ENCODE results near the gene ARHGAP30. TPM values are rescaled to one million over a fixed set of nuclear protein-coding genes. Genes with fewer than 3 reads are reported as not detected.

The ARHGAP30 gene
- total and polyA plus RNA-seq, 12 donors, result 1.2 to 16.4 (median 1.9) TPM

GRCh38 chr1:161085165-161085564, 15.5 kb upstream of the ARHGAP30 start:
- WGBS, 2 donors, result 52 to 70% methylated on average over 2 of the region's 2 CpGs
- H3K36me3 ChIP-seq, result no peaks in the 10 kb centered on the region
- peaks cover 0 to 3% (median 0%) of the 10 kb centered on the region in 7 donors for H3K27me3 ChIP-seq
- intact Hi-C loops (cut with DNase I), result no loop called here
- no peak for DNase-seq
- no peak overlapping the region for H3K27ac ChIP-seq
- no peak for TF ChIP-seq CTCF (IDR thresholded peaks at IDR 0.05)
- no peak for ATAC-seq
- H3K9me3 ChIP-seq, result no peaks in the 10 kb centered on the region
- peaks cover 0 to 22% (median 0%) of the 10 kb centered on the region in 9 donors for H3K4me1 ChIP-seq
- no peak overlapping the region for H3K4me3 ChIP-seq

GRCh38 chr1:161084597-161084988, 14.9 kb upstream of the ARHGAP30 start:
- 93 to 100% methylated on average over 1 of the region's 1 CpG for WGBS, 2 donors
- no peak overlapping the region for H3K27ac ChIP-seq
- peaks cover 0 to 22% (median 0%) of the 10 kb centered on the region in 9 donors for H3K4me1 ChIP-seq
- no peak for ATAC-seq
- no peak for DNase-seq
- intact Hi-C loops (cut with DNase I), result no loop called here
- no peaks in the 10 kb centered on the region for H3K9me3 ChIP-seq
- peaks cover 0 to 9% (median 2%) of the 10 kb centered on the region in 7 donors for H3K27me3 ChIP-seq
- no peaks in the 10 kb centered on the region for H3K36me3 ChIP-seq
- TF ChIP-seq CTCF (IDR thresholded peaks at IDR 0.05), result no peak
- no peak overlapping the region for H3K4me3 ChIP-seq

- H3K27ac ChIP-seq, result peak overlapping the region in 1 of 10 donors; percentile 65
- no peak overlapping the region for H3K4me3 ChIP-seq
- ATAC-seq (no peak), DNase-seq (no peak)
- H3K4me1 ChIP-seq, result peaks cover 0 to 22% (median 0%) of the 10 kb centered on the region in 9 donors
- intact Hi-C loops (cut with DNase I), result no loop called here
- no peaks in the 10 kb centered on the region for H3K36me3 ChIP-seq
- 71 to 76% methylated on average over 10 of the region's 10 CpGs for WGBS, 2 donors
- H3K9me3 ChIP-seq, result no peaks in the 10 kb centered on the region
- H3K27me3 ChIP-seq, result peaks cover 0 to 13% (median 8%) of the 10 kb centered on the region in 7 donors
- TF ChIP-seq CTCF (IDR thresholded peaks at IDR 0.05), result no peak
Measured at GRCh38 chr1:161083748-161084596, 14.3 kb upstream of the ARHGAP30 start.

- no peak overlapping the region for H3K4me3 ChIP-seq
- no peaks in the 10 kb centered on the region for H3K36me3 ChIP-seq
- peaks cover 0 to 22% (median 0%) of the 10 kb centered on the region in 9 donors for H3K4me1 ChIP-seq
- WGBS, 2 donors, result 67 to 70% methylated on average over 8 of the region's 8 CpGs
- peak; percentile 40 to 93 (median 76) for ATAC-seq
- TF ChIP-seq CTCF (IDR thresholded peaks at IDR 0.05), result no peak
- peaks cover 0 to 18% (median 9%) of the 10 kb centered on the region in 7 donors for H3K27me3 ChIP-seq
- intact Hi-C loops (cut with DNase I), result no loop called here
- H3K9me3 ChIP-seq, result no peaks in the 10 kb centered on the region
- DNase-seq, result peak in 1 of 2 donors; percentile 69
- peak overlapping the region in 1 of 10 donors; percentile 65 for H3K27ac ChIP-seq
Measured at GRCh38 chr1:161082996-161083747, 13.5 kb upstream of the ARHGAP30 start.
